ENCODE results near the gene SLC35F1.

- TF ChIP-seq ELK4 (IDR thresholded peaks at IDR 0.05; ENCODE audit: borderline replicate concordance, low read depth, low read length) (no peak), ZNF10 (tag by site-specific recombination; IDR thresholded peaks at IDR 0.05) (no peak), ZNF785 (tag by site-specific recombination; IDR thresholded peaks at IDR 0.05) (no peak), ZNF37A (tag by site-specific recombination; IDR thresholded peaks at IDR 0.05) (no peak), PBX3 (CRISPR knock-in tag; IDR thresholded peaks at IDR 0.05) (no peak), ZNF19 (tag by site-specific recombination; IDR thresholded peaks at IDR 0.05; ENCODE audit: low read depth) (no peak), ZNF18 (tag by site-specific recombination; IDR thresholded peaks at IDR 0.05) (no peak), ZNF140 (tag by site-specific recombination; IDR thresholded peaks at IDR 0.05) (no peak), ZNF114 (tag by site-specific recombination; IDR thresholded peaks at IDR 0.05) (no peak)
- TF ChIP-seq, protein P1, sequence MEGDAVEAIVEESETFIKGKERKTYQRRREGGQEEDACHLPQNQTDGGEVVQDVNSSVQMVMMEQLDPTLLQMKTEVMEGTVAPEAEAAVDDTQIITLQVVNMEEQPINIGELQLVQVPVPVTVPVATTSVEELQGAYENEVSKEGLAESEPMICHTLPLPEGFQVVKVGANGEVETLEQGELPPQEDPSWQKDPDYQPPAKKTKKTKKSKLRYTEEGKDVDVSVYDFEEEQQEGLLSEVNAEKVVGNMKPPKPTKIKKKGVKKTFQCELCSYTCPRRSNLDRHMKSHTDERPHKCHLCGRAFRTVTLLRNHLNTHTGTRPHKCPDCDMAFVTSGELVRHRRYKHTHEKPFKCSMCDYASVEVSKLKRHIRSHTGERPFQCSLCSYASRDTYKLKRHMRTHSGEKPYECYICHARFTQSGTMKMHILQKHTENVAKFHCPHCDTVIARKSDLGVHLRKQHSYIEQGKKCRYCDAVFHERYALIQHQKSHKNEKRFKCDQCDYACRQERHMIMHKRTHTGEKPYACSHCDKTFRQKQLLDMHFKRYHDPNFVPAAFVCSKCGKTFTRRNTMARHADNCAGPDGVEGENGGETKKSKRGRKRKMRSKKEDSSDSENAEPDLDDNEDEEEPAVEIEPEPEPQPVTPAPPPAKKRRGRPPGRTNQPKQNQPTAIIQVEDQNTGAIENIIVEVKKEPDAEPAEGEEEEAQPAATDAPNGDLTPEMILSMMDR (tag by site-specific recombination; IDR thresholded peaks at IDR 0.05) = no peak
These were observed 190.5 kb downstream of the SLC35F1 start for GRCh38 chr6:118097576-118097975.
